IMR-90 (cell line): ENCODE measurements around the gene GPRASP2. TPM values are rescaled to one million over a fixed set of nuclear protein-coding genes. Genes with fewer than 3 reads are reported as not detected.
A peak's percentile ranks its signal among the peaks of the same experiment; 100 is the strongest.

ENCODE experiments used
- ATAC-seq: fragments of 200-7000 bp; cut with Tn5 transposase; 2 replicates; pipeline ENCODE4 v1.9.1; 2020; ENCODE audit warnings: low read depth, mild to moderate bottlenecking, moderate library complexity
- BruUV-seq: library from RNA; stranded (reverse); fragments of 400-500 nt; replicated peaks from 2 replicates; lab custom pipeline; 2021; lab: Mats Ljungman, UMichigan
- CTCF ChIA-PET: fragments of 300-600 bp; formaldehyde crosslinking; extraction: SDS; loops from one replicate; lab custom pipeline; 2021; ENCODE audit warnings: antibody characterized with exemption; lab: Yijun Ruan, JAX
- POLR2A ChIA-PET: fragments of 300-600 bp; sonication (Branson Sonifier 250); formaldehyde crosslinking; loops from one replicate; lab custom pipeline; 2022; ENCODE audit warnings: antibody characterized with exemption; ENCODE audit not compliant: unreplicated experiment; lab: Charles Lee
- DNase-seq: peaks from one replicate; pipeline ENCODE4 v3.0.0; 2013
- H2AFZ ChIP-seq: replicated peaks from 2 replicates; pipeline ENCODE3; 2013; ENCODE audit warnings: low read length, mild to moderate bottlenecking; ENCODE audit not compliant: poor library complexity
- H2AK5ac ChIP-seq: 2 replicates; pipeline ENCODE4 v1.6.1; 2013; ENCODE audit warnings: low read depth, low read length, inconsistent platforms
- H2AK9ac ChIP-seq: replicated peaks from 2 replicates; pipeline ENCODE3; 2013; ENCODE audit warnings: mild to moderate bottlenecking, low read depth, low read length, moderate library complexity; ENCODE audit not compliant: poor library complexity
- H2BK120ac ChIP-seq: 2 replicates; pipeline ENCODE4 v1.6.1; 2013; ENCODE audit warnings: low read depth, low read length, inconsistent platforms
- H2BK15ac ChIP-seq: 3 replicates; pipeline ENCODE4 v1.6.1; 2013; ENCODE audit warnings: low read depth, low read length, inconsistent platforms
- H2BK20ac ChIP-seq: 2 replicates; pipeline ENCODE4 v1.6.1; 2013; ENCODE audit warnings: low read depth, mild to moderate bottlenecking, inconsistent platforms, low read length, moderate library complexity
- H2BK5ac ChIP-seq: 2 replicates; pipeline ENCODE4 v1.6.1; 2013; ENCODE audit warnings: mild to moderate bottlenecking, low read depth, low read length, inconsistent platforms; ENCODE audit not compliant: poor library complexity, severe bottlenecking
- H3K14ac ChIP-seq: replicated peaks from 2 replicates; pipeline ENCODE4 v1.6.1; 2013; ENCODE audit warnings: low read depth, low read length, inconsistent platforms
- H3K18ac ChIP-seq: 2 replicates; pipeline ENCODE4 v1.6.1; 2013; ENCODE audit warnings: low read depth, low read length, control low read depth
- H3K23ac ChIP-seq: 2 replicates; pipeline ENCODE4 v1.6.1; 2013; ENCODE audit warnings: low read depth, low read length, inconsistent platforms
- H3K27ac ChIP-seq: 2 replicates; pipeline ENCODE4 v1.5.1; 2013; ENCODE audit warnings: mild to moderate bottlenecking, control low read depth, low read length; ENCODE audit not compliant: insufficient read depth
- H3K27me3 ChIP-seq: 2 replicates; pipeline ENCODE4 v1.6.1; 2013; ENCODE audit warnings: low read length; ENCODE audit not compliant: control insufficient read depth, insufficient read depth
- H3K36me3 ChIP-seq: 2 replicates; pipeline ENCODE4 v1.6.1; 2013; ENCODE audit warnings: low read length, mixed read lengths; ENCODE audit not compliant: control insufficient read depth, insufficient read depth
- H3K4ac ChIP-seq: 2 replicates; pipeline ENCODE4 v1.6.1; 2013; ENCODE audit warnings: low read depth, low read length, inconsistent platforms
- H3K4me1 ChIP-seq: 2 replicates; pipeline ENCODE4 v1.6.1; 2013; ENCODE audit warnings: low read length, mixed read lengths; ENCODE audit not compliant: control insufficient read depth, insufficient read depth
- H3K4me2 ChIP-seq: 2 replicates; pipeline ENCODE4 v1.6.1; 2013; ENCODE audit warnings: low read depth, mild to moderate bottlenecking, control low read depth, low read length, moderate library complexity
- H3K4me3 ChIP-seq: 2 replicates; pipeline ENCODE4 v1.5.1; 2013; ENCODE audit warnings: low read depth, mild to moderate bottlenecking, control low read depth, low read length, moderate library complexity; ENCODE audit not compliant: insufficient read depth
- H3K56ac ChIP-seq: 2 replicates; pipeline ENCODE4 v1.6.1; 2013; ENCODE audit warnings: low read length, inconsistent platforms; ENCODE audit not compliant: insufficient read depth; ENCODE audit errors: extremely low read depth
- H3K79me1 ChIP-seq, 2 experiments: 2 replicates each; pipeline ENCODE4 v1.6.1; 2013; ENCODE audit warnings: low read length in 2 of 2, inconsistent platforms in 1 of 2, low read depth in 1 of 2
- H3K9ac ChIP-seq: 2 replicates; pipeline ENCODE4 v1.6.1; 2013; ENCODE audit warnings: low read depth, low read length, control low read depth
- H3K9me1 ChIP-seq: 2 replicates; pipeline ENCODE4 v1.6.1; 2013; ENCODE audit warnings: low read length, inconsistent platforms; ENCODE audit not compliant: insufficient read depth
- H3K9me3 ChIP-seq: 2 replicates; pipeline ENCODE4 v1.6.1; 2013; ENCODE audit warnings: low read length; ENCODE audit not compliant: control insufficient read depth, insufficient read depth
- H4K20me1 ChIP-seq: 2 replicates; pipeline ENCODE4 v1.6.1; 2013; ENCODE audit warnings: low read length, inconsistent platforms; ENCODE audit not compliant: insufficient read depth
- H4K5ac ChIP-seq: 2 replicates; pipeline ENCODE4 v1.6.1; 2013; ENCODE audit warnings: mild to moderate bottlenecking, low read depth, low read length, control low read depth
- H4K8ac ChIP-seq, 2 experiments: 2 replicates each; pipeline ENCODE4 v1.6.1; 2013; ENCODE audit warnings: low read depth in 2 of 2, low read length in 2 of 2, control low read depth in 1 of 2, inconsistent platforms in 1 of 2
- H4K91ac ChIP-seq: 2 replicates; pipeline ENCODE4 v1.6.1; 2013; ENCODE audit warnings: low read depth, low read length, inconsistent platforms; ENCODE audit not compliant: insufficient read depth
- FOS ChIP-seq: fragments of 150-350 bp; IDR thresholded peaks from 2 replicates; pipeline ENCODE4 v1.6.1; 2016; ENCODE audit warnings: low read depth, low read length
- WGBS, 2 experiments: methylation state at CpG; one replicate each; pipeline versions ENCODE4 v1.1.5 to v1.1.7; 2013; ENCODE audit warnings: missing lambda C conversion rate in 2 of 2; ENCODE audit not compliant: insufficient read length in 1 of 2; ENCODE audit errors: extremely low coverage in 2 of 2; 5-methylcytosine and 5-hydroxymethylcytosine counted together
- dilution Hi-C: fragments of 300-500 bp; cut with HindIII; formaldehyde crosslinking; loops from one replicate; pipeline ENCODE4 v1.14.3; 2018; ENCODE audit warnings: low sequenced_read_pairs; ENCODE audit not compliant: unreplicated experiment
- in situ Hi-C: fragments of 300-500 bp; cut with MboI; formaldehyde crosslinking; loops from 3 replicates; pipeline ENCODE4 v1.14.3; 2019; ENCODE audit warnings: low sequenced_read_pairs, inconsistent platforms, mixed read lengths
- intact Hi-C: fragments of 100-400 bp; cut with micrococcal nuclease; formaldehyde crosslinking; loops from 2 replicates; pipeline ENCODE4 v1.10.0; 2022
- polyA plus RNA-seq, 3 experiments: library from polyadenylated mRNA; depleted of rRNA; stranded (reverse); fragments of >200 nt; gene quantifications; 2 replicates each; pipeline ENCODE4 v1.2.3, GENCODE V29; 2012; ENCODE audit warnings: low replicate concordance in 1 of 3
- total RNA-seq: library from RNA; depleted of rRNA; stranded (reverse); fragments of >200 nt; gene quantifications from 2 replicates; pipeline ENCODE4 v1.2.3, GENCODE V29; 2012

Gene GPRASP2
- total and polyA plus RNA-seq, 2 of the 4 experiments (the other 2 are of a cell fraction) = 9.4 to 24.7 TPM

GRCh38 chrX:102714994-102715393 lies 2.7 kb downstream of the GPRASP2 start:
- H2AK9ac ChIP-seq = no peak overlapping the region
- H3K4ac ChIP-seq = no peak overlapping the region
- in situ Hi-C loops (no loop called here), dilution Hi-C loops (no loop called here), intact Hi-C loops (loop anchor here (10.0 kb wide), 1 partner anchor 200 kb away; the partner anchor contains the start of gene TMSB15A)
- no peak overlapping the region for H2AFZ ChIP-seq
- H3K18ac ChIP-seq = no peak overlapping the region
- H2AK5ac ChIP-seq = no peak overlapping the region
- H2BK120ac ChIP-seq = no peak overlapping the region
- H3K27me3 ChIP-seq = no peaks in the 10 kb centered on the region; the same call in 1 of the 2 replicates
- ChIA-PET POLR2A (no interaction called here), CTCF (no interaction called here)
- H4K5ac ChIP-seq = no peak overlapping the region
- no peak for TF ChIP-seq FOS
- no peak overlapping the region for H3K23ac ChIP-seq
- H3K4me2 ChIP-seq = no peak overlapping the region
- H3K56ac ChIP-seq = no peak overlapping the region
- no peaks in the 10 kb centered on the region for H3K9me3 ChIP-seq
- no peak overlapping the region for H3K27ac ChIP-seq
- no peak overlapping the region for H3K9ac ChIP-seq
- no peak overlapping the region for H3K4me3 ChIP-seq
- H2BK15ac ChIP-seq = no peak overlapping the region
- no peaks in the 10 kb centered on the region; the same call in 1 of the 2 replicates for H3K36me3 ChIP-seq
- H3K79me1 ChIP-seq = no peaks in the 10 kb centered on the region; a peak in 1 of 4 replicates
- no peaks in the 10 kb centered on the region for H3K4me1 ChIP-seq
- H3K9me1 ChIP-seq = no peaks in the 10 kb centered on the region; the same call in 1 of the 2 replicates
- H4K8ac ChIP-seq = no peak overlapping the region
- no peaks in the 10 kb centered on the region for H4K20me1 ChIP-seq
- 59% methylated on average over 6 of the region's 6 CpGs; no CpG with 5 or more reads in 1 of the 2 experiments for WGBS, 2 experiments
- no peak overlapping the region for H2BK5ac ChIP-seq
- H3K14ac ChIP-seq = no peak overlapping the region
- no peak for ATAC-seq
- DNase-seq = no peak
- no peak overlapping the region for H2BK20ac ChIP-seq
- BruUV-seq = TSS peak; percentile 52
- no peak overlapping the region for H4K91ac ChIP-seq
